Mesendoderm (in vitro differentiated cells): ENCODE results near the gene STAP1.
A peak's percentile ranks its signal among the peaks of the same experiment; 100 is the strongest.

Source experiments
- DNase-seq: peaks from one replicate; pipeline ENCODE4 v3.0.0; 2013
- H2AK5ac ChIP-seq: 2 replicates; pipeline ENCODE4 v1.6.1; 2013; ENCODE audit warnings: low read length, inconsistent platforms
- H2BK120ac ChIP-seq: 2 replicates; pipeline ENCODE4 v1.6.1; 2013; ENCODE audit warnings: low read depth, mild to moderate bottlenecking, low read length, moderate library complexity, mixed read lengths
- H2BK15ac ChIP-seq: replicated peaks from 2 replicates; pipeline ENCODE4 v1.6.1; 2013; ENCODE audit warnings: low read depth, mild to moderate bottlenecking, moderate library complexity
- H2BK5ac ChIP-seq: 2 replicates; pipeline ENCODE4 v1.6.1; 2013; ENCODE audit warnings: low read length, inconsistent platforms
- H3K18ac ChIP-seq: 2 replicates; pipeline ENCODE4 v1.6.1; 2013; ENCODE audit warnings: mild to moderate bottlenecking, low read length, mixed read lengths
- H3K23ac ChIP-seq: one replicate; pipeline ENCODE4 v1.6.1; 2013; ENCODE audit warnings: low read length
- H3K27ac ChIP-seq: 2 replicates; pipeline ENCODE4 v1.5.1; 2013; ENCODE audit warnings: low read depth, mild to moderate bottlenecking, inconsistent platforms, low read length, moderate library complexity
- H3K27me3 ChIP-seq: 2 replicates; pipeline ENCODE4 v1.6.1; 2013; ENCODE audit warnings: low read length, control low read depth, mild to moderate bottlenecking, inconsistent platforms; ENCODE audit not compliant: insufficient read depth, poor library complexity
- H3K36me3 ChIP-seq: 2 replicates; pipeline ENCODE4 v1.6.1; 2013; ENCODE audit warnings: low read length, inconsistent platforms; ENCODE audit not compliant: control insufficient read depth, insufficient read depth
- H3K4ac ChIP-seq: one replicate; pipeline ENCODE4 v1.6.1; 2013; ENCODE audit warnings: low read depth, mild to moderate bottlenecking, low read length, moderate library complexity
- H3K4me1 ChIP-seq: 2 replicates; pipeline ENCODE4 v1.6.1; 2013; ENCODE audit warnings: low read depth, low read length, inconsistent platforms; ENCODE audit not compliant: control insufficient read depth
- H3K4me2 ChIP-seq: 2 replicates; pipeline ENCODE4 v1.6.1; 2013; ENCODE audit warnings: low read length
- H3K4me3 ChIP-seq: 2 replicates; pipeline ENCODE4 v1.5.1; 2013; ENCODE audit warnings: mild to moderate bottlenecking, low read length
- H3K56ac ChIP-seq: one replicate; pipeline ENCODE4 v1.6.1; 2013; ENCODE audit warnings: low read length
- H3K79me1 ChIP-seq: 2 replicates; pipeline ENCODE4 v1.6.1; 2013; ENCODE audit warnings: low read length, inconsistent platforms
- H3K79me2 ChIP-seq: 2 replicates; pipeline ENCODE4 v1.6.1; 2013; ENCODE audit warnings: mild to moderate bottlenecking, low read length; ENCODE audit not compliant: control insufficient read depth, insufficient read depth
- H3K9ac ChIP-seq: 2 replicates; pipeline ENCODE4 v1.6.1; 2013; ENCODE audit warnings: low read length, inconsistent platforms
- H4K5ac ChIP-seq: one replicate; pipeline ENCODE4 v1.6.1; 2013; ENCODE audit warnings: low read length
- H4K8ac ChIP-seq: one replicate; pipeline ENCODE4 v1.6.1; 2013; ENCODE audit warnings: low read depth, mild to moderate bottlenecking, control low read depth, low read length, moderate library complexity
- WGBS: extraction: QIAGEN DNeasy Blood & Tissue Kit; methylation state at CpG from one replicate; pipeline ENCODE4 v1.1.7; 2013; ENCODE audit warnings: low lambda C conversion rate, missing lambda C conversion rate; ENCODE audit not compliant: insufficient coverage; ENCODE audit errors: extremely low coverage; 5-methylcytosine and 5-hydroxymethylcytosine counted together

Gene STAP1

DNA sequence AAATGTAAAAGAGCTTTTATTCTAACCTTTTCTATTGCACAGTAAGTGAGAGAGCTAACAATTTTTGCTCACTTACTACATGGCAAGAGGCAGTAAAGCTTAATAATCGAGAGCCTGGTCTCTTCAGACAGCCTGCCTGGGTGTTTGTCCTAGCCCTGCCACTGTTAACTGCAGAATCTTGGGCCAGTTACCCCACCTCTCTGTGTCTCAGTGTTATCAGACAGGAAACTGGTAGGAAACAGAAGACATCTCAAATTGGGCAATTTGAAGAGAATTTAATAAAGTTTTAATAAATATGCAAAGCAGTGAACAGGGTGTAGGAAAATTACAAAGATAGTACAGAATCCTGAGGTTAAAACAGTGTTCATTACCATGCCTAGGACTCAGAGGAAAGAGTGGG is 13.4 kb downstream of the STAP1 start:
- Histone ChIP-seq H3K23ac (no peak overlapping the region), H2AK5ac (no peak overlapping the region), H3K79me1 (no peaks in the 10 kb centered on the region), H3K36me3 (no peaks in the 10 kb centered on the region), H3K27ac (no peak overlapping the region), H3K4ac (no peak overlapping the region), H3K4me2 (no peak overlapping the region), H3K18ac (no peak overlapping the region), H2BK5ac (no peak overlapping the region), H3K56ac (no peak overlapping the region), H4K5ac (no peak overlapping the region), H2BK120ac (no peak overlapping the region), H3K4me3 (no peak overlapping the region), H2BK15ac (no peak overlapping the region), H4K8ac (no peak overlapping the region), H3K9ac (no peak overlapping the region), H3K79me2 (no peaks in the 10 kb centered on the region), H3K27me3 (no peaks in the 10 kb centered on the region), H3K4me1 (no peaks in the 10 kb centered on the region)
- WGBS, result no CpG with 5 or more reads among the region's 1 CpG
- DNase-seq, result no peak

- H3K4me3 ChIP-seq, result no peak overlapping the region
- H3K4me2 ChIP-seq, result no peak overlapping the region
- no peaks in the 10 kb centered on the region for H3K36me3 ChIP-seq
- H3K4me1 ChIP-seq, result no peaks in the 10 kb centered on the region
- H2BK5ac ChIP-seq, result no peak overlapping the region
- no peak overlapping the region for H2AK5ac ChIP-seq
- no peak overlapping the region for H3K27ac ChIP-seq
- no peaks in the 10 kb centered on the region for H3K79me2 ChIP-seq
- H3K79me1 ChIP-seq, result no peaks in the 10 kb centered on the region
- H3K18ac ChIP-seq, result no peak overlapping the region
- H3K9ac ChIP-seq, result no peak overlapping the region
- no peak overlapping the region for H3K56ac ChIP-seq
- no peak overlapping the region for H2BK15ac ChIP-seq
- H3K4ac ChIP-seq, result no peak overlapping the region
- no peaks in the 10 kb centered on the region for H3K27me3 ChIP-seq
- no peak for DNase-seq
- no peak overlapping the region for H4K8ac ChIP-seq
- no peak overlapping the region for H4K5ac ChIP-seq
- no peak overlapping the region for H2BK120ac ChIP-seq
- H3K23ac ChIP-seq, result no peak overlapping the region
Measured at GRCh38 chr4:67573193-67573592, 14.7 kb downstream of the STAP1 start.

- no peak overlapping the region for H2BK5ac ChIP-seq
- no CpG with 5 or more reads among the region's 13 CpGs for WGBS
- H4K5ac ChIP-seq, result no peak overlapping the region
- no peak overlapping the region for H3K56ac ChIP-seq
- no peak overlapping the region for H3K4me2 ChIP-seq
- H4K8ac ChIP-seq, result no peak overlapping the region
- H3K79me2 ChIP-seq, result no peaks in the 10 kb centered on the region
- H2AK5ac ChIP-seq, result no peak overlapping the region
- no peaks in the 10 kb centered on the region for H3K79me1 ChIP-seq
- no peak overlapping the region for H3K27ac ChIP-seq
- H2BK15ac ChIP-seq, result no peak overlapping the region
- no peak overlapping the region for H2BK120ac ChIP-seq
- no peaks in the 10 kb centered on the region for H3K4me1 ChIP-seq
- peak; percentile 8 for DNase-seq
- H3K4me3 ChIP-seq, result no peak overlapping the region
- H3K36me3 ChIP-seq, result no peaks in the 10 kb centered on the region
- H3K9ac ChIP-seq, result no peak overlapping the region
- H3K4ac ChIP-seq, result no peak overlapping the region
- no peaks in the 10 kb centered on the region for H3K27me3 ChIP-seq
- H3K18ac ChIP-seq, result no peak overlapping the region
- H3K23ac ChIP-seq, result no peak overlapping the region
Measured at GRCh38 chr4:67575232-67576058, 16.9 kb downstream of the STAP1 start.

GRCh38 chr4:67576059-67576466 is 17.5 kb downstream of the STAP1 start:
- no peak overlapping the region for H3K27ac ChIP-seq
- H3K27me3 ChIP-seq, result no peaks in the 10 kb centered on the region
- H3K79me1 ChIP-seq, result no peaks in the 10 kb centered on the region
- no peak overlapping the region for H4K8ac ChIP-seq
- no peaks in the 10 kb centered on the region for H3K79me2 ChIP-seq
- H3K4me3 ChIP-seq, result no peak overlapping the region
- no peak overlapping the region for H2AK5ac ChIP-seq
- no peak overlapping the region for H3K23ac ChIP-seq
- H3K56ac ChIP-seq, result no peak overlapping the region
- H3K4me2 ChIP-seq, result no peak overlapping the region
- no peak overlapping the region for H4K5ac ChIP-seq
- H3K18ac ChIP-seq, result no peak overlapping the region
- H3K4ac ChIP-seq, result no peak overlapping the region
- H2BK120ac ChIP-seq, result no peak overlapping the region
- no peaks in the 10 kb centered on the region for H3K36me3 ChIP-seq
- no peak overlapping the region for H2BK15ac ChIP-seq
- H3K9ac ChIP-seq, result no peak overlapping the region
- no peak for DNase-seq
- H2BK5ac ChIP-seq, result no peak overlapping the region
- WGBS, result 100% methylated on average over 1 of the region's 4 CpGs
- no peaks in the 10 kb centered on the region for H3K4me1 ChIP-seq

DNA sequence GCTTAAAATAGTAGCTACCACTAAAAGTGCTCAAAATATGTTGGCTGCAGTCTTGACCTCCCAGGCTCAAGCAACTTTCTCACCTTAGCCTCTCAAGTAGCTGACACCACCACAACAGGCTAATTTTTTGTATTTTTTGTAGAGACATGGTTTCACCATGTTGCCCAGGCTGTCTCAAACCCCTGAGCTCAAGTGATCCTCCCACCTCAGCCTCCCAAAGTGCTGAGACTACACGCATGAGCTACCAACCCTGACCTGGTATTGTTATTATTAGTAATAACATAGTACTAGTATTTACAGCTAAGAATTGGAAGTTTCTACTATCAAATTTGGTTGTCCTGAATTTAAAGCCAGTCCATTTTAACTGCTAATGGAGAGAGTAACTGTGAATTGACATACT is 18.0 kb downstream of the STAP1 start:
- no peaks in the 10 kb centered on the region for H3K79me2 ChIP-seq
- DNase-seq, result no peak
- H2BK15ac ChIP-seq, result no peak overlapping the region
- no peak overlapping the region for H4K8ac ChIP-seq
- H2BK120ac ChIP-seq, result no peak overlapping the region
- no peak overlapping the region for H3K4ac ChIP-seq
- no peak overlapping the region for H2BK5ac ChIP-seq
- no peak overlapping the region for H3K23ac ChIP-seq
- no peaks in the 10 kb centered on the region for H3K27me3 ChIP-seq
- no peak overlapping the region for H3K56ac ChIP-seq
- no peak overlapping the region for H3K27ac ChIP-seq
- no peaks in the 10 kb centered on the region for H3K36me3 ChIP-seq
- H3K4me1 ChIP-seq, result no peaks in the 10 kb centered on the region
- H3K4me2 ChIP-seq, result no peak overlapping the region
- no peak overlapping the region for H4K5ac ChIP-seq
- H3K18ac ChIP-seq, result no peak overlapping the region
- no peaks in the 10 kb centered on the region for H3K79me1 ChIP-seq
- H3K4me3 ChIP-seq, result no peak overlapping the region
- no CpG with 5 or more reads among the region's 1 CpG for WGBS
- no peak overlapping the region for H3K9ac ChIP-seq
- no peak overlapping the region for H2AK5ac ChIP-seq

GRCh38 chr4:67580577-67580976 is 22.1 kb downstream of the STAP1 start:
- Histone ChIP-seq H4K8ac (no peak overlapping the region), H3K79me2 (no peaks in the 10 kb centered on the region), H3K9ac (no peak overlapping the region), H2BK120ac (no peak overlapping the region), H2BK5ac (no peak overlapping the region), H3K18ac (no peak overlapping the region), H4K5ac (no peak overlapping the region), H3K4me3 (no peak overlapping the region), H3K4ac (no peak overlapping the region), H2BK15ac (no peak overlapping the region), H3K4me1 (no peaks in the 10 kb centered on the region), H3K27me3 (no peaks in the 10 kb centered on the region), H3K36me3 (no peaks in the 10 kb centered on the region), H3K56ac (no peak overlapping the region), H3K27ac (no peak overlapping the region), H3K4me2 (no peak overlapping the region), H2AK5ac (no peak overlapping the region), H3K79me1 (no peaks in the 10 kb centered on the region), H3K23ac (no peak overlapping the region)
- no peak for DNase-seq
- WGBS, result no CpG with 5 or more reads among the region's 3 CpGs
